Uterus (tissue), 2 donors: ENCODE results near the gene OR4S1.

Experiments
- CTCF ChIP-seq, 4 experiments: fragments of 200-600 bp in 2 of 4; fragments of 450-650 bp in 2 of 4; sonication (generic) in 2 of 4; IDR thresholded peaks; one replicate each; pipeline ENCODE4 v1.5.1; 2016 to 2019; ENCODE audit warnings: antibody characterized with exemption in 4 of 4, mild to moderate bottlenecking in 2 of 4, moderate library complexity in 1 of 4
- POLR2A ChIP-seq, 2 donors: fragments of 450-650 bp; IDR thresholded peaks; one replicate each; pipeline ENCODE4 v1.6.1; 2016; ENCODE audit warnings: antibody characterized with exemption in 2 of 2, mild to moderate bottlenecking in 1 of 2, moderate library complexity in 1 of 2

GRCh38 chr11:48354677-48355076 is 48.7 kb downstream of the OR4S1 start:
- TF ChIP-seq CTCF (IDR thresholded peaks at IDR 0.05) (no peak), POLR2A (IDR thresholded peaks at IDR 0.05) (no peak)
